SW480 (cell line): ENCODE measurements around the gene BEGAIN.

Experiments
- DNase-seq: peaks from one replicate; pipeline ENCODE4 v3.0.0-alpha.2; 2016; ENCODE audit warnings: low spot score

BEGAIN gene

GRCh38 chr14:100581228-100582145 is 5.7 kb downstream of the BEGAIN start:
- no peak for DNase-seq

- no peak for DNase-seq
These were observed 6.6 kb downstream of the BEGAIN start for GRCh38 chr14:100580316-100581227.

- no peak for DNase-seq
These were observed 8.7 kb downstream of the BEGAIN start for GRCh38 chr14:100578552-100578951.

GRCh38 chr14:100577986-100578431 is 9.2 kb downstream of the BEGAIN start:
- DNase-seq: no peak

- DNase-seq: no peak
These were observed 9.8 kb downstream of the BEGAIN start for GRCh38 chr14:100577321-100577985.

GRCh38 chr14:100576091-100577085 is 10.8 kb downstream of the BEGAIN start:
- no peak for DNase-seq

GRCh38 chr14:100575266-100575995 is 11.8 kb downstream of the BEGAIN start:
- DNase-seq: no peak

- no peak for DNase-seq
These were observed 12.6 kb downstream of the BEGAIN start for GRCh38 chr14:100574642-100575031.

- DNase-seq: no peak
These were observed 13.2 kb downstream of the BEGAIN start for GRCh38 chr14:100573757-100574641.

GRCh38 chr14:100573002-100573756 is 14.0 kb downstream of the BEGAIN start:
- DNase-seq: no peak

GRCh38 chr14:100572543-100572942 is 14.7 kb downstream of the BEGAIN start:
- DNase-seq: no peak

- DNase-seq: no peak
These were observed 15.4 kb downstream of the BEGAIN start for GRCh38 chr14:100571837-100572236.

- no peak for DNase-seq
These were observed 16.3 kb downstream of the BEGAIN start for GRCh38 chr14:100570726-100571454.

- DNase-seq: no peak
These were observed 17.4 kb downstream of the BEGAIN start for GRCh38 chr14:100569734-100570286.

GRCh38 chr14:100568998-100569733 is 18.1 kb downstream of the BEGAIN start:
- DNase-seq: no peak

- DNase-seq: no peak
These were observed 18.8 kb downstream of the BEGAIN start for GRCh38 chr14:100568164-100568997.
